Measurements from ENCODE around the gene AK5.

GRCh38 chr1:77407738-77408375, 126.0 kb downstream of the AK5 start:
- TF ChIP-seq, protein P1, sequence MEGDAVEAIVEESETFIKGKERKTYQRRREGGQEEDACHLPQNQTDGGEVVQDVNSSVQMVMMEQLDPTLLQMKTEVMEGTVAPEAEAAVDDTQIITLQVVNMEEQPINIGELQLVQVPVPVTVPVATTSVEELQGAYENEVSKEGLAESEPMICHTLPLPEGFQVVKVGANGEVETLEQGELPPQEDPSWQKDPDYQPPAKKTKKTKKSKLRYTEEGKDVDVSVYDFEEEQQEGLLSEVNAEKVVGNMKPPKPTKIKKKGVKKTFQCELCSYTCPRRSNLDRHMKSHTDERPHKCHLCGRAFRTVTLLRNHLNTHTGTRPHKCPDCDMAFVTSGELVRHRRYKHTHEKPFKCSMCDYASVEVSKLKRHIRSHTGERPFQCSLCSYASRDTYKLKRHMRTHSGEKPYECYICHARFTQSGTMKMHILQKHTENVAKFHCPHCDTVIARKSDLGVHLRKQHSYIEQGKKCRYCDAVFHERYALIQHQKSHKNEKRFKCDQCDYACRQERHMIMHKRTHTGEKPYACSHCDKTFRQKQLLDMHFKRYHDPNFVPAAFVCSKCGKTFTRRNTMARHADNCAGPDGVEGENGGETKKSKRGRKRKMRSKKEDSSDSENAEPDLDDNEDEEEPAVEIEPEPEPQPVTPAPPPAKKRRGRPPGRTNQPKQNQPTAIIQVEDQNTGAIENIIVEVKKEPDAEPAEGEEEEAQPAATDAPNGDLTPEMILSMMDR (IDR thresholded peaks at IDR 0.05; ENCODE audit: low read depth, low read length), result no peak
- no peak for TF ChIP-seq EZH2phosphoT487 (IDR thresholded peaks at IDR 0.05; ENCODE audit: low read depth)

Measured in OCI-LY3 (cell line).